Measurements from ENCODE around the gene SLC16A8.

DNA sequence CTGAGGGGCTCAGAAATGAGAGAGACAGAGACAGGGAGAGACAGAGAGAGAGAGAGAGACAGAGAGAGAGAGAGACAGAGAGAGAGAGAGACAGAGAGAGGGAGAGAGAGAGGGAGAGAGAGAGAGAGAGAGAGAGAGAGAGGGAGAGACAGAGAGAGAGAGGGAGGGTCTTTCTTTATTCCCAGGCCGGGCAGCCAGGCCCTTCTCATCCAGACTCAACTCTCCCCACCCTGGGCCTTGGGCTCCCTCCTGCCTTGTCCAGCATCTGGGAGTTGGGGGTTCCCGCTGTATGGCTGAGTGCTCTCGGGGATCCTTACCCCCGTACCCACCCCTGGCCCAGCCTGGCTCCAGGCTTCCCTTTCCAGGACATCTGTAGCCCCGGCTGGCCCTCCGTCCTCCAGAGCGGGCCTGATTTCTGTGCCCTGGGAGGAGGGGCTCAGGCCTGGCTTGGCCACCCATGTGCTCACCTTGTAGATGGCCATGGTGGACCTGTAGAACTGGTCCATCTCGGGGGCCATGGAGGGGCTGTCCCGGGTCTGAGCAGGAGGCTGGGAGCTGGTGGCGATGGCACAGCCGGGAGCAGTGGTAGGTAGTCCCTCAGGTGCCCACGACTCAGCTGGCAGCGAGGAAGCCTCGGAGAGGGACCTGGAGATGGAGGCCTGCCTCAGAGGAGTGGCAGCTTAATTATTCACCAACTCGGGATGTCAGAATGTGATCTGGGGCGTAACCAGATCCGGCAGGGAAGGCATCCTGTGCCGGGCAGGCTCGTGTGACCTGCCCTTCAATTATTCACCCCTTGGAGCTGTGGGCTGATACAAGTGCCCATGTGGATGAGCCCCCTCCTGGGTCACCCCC lies 26.3 kb upstream of the SLC16A8 start, which contains the start of gene BAIAP2L2:
- TF ChIP-seq POLR2AphosphoS5 (IDR thresholded peaks at IDR 0.05; ENCODE audit: low read depth): no peak
- TF ChIP-seq, protein P1, sequence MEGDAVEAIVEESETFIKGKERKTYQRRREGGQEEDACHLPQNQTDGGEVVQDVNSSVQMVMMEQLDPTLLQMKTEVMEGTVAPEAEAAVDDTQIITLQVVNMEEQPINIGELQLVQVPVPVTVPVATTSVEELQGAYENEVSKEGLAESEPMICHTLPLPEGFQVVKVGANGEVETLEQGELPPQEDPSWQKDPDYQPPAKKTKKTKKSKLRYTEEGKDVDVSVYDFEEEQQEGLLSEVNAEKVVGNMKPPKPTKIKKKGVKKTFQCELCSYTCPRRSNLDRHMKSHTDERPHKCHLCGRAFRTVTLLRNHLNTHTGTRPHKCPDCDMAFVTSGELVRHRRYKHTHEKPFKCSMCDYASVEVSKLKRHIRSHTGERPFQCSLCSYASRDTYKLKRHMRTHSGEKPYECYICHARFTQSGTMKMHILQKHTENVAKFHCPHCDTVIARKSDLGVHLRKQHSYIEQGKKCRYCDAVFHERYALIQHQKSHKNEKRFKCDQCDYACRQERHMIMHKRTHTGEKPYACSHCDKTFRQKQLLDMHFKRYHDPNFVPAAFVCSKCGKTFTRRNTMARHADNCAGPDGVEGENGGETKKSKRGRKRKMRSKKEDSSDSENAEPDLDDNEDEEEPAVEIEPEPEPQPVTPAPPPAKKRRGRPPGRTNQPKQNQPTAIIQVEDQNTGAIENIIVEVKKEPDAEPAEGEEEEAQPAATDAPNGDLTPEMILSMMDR (IDR thresholded peaks at IDR 0.05; ENCODE audit: insufficient read depth, low read length): no peak
- TF ChIP-seq, protein P2, sequence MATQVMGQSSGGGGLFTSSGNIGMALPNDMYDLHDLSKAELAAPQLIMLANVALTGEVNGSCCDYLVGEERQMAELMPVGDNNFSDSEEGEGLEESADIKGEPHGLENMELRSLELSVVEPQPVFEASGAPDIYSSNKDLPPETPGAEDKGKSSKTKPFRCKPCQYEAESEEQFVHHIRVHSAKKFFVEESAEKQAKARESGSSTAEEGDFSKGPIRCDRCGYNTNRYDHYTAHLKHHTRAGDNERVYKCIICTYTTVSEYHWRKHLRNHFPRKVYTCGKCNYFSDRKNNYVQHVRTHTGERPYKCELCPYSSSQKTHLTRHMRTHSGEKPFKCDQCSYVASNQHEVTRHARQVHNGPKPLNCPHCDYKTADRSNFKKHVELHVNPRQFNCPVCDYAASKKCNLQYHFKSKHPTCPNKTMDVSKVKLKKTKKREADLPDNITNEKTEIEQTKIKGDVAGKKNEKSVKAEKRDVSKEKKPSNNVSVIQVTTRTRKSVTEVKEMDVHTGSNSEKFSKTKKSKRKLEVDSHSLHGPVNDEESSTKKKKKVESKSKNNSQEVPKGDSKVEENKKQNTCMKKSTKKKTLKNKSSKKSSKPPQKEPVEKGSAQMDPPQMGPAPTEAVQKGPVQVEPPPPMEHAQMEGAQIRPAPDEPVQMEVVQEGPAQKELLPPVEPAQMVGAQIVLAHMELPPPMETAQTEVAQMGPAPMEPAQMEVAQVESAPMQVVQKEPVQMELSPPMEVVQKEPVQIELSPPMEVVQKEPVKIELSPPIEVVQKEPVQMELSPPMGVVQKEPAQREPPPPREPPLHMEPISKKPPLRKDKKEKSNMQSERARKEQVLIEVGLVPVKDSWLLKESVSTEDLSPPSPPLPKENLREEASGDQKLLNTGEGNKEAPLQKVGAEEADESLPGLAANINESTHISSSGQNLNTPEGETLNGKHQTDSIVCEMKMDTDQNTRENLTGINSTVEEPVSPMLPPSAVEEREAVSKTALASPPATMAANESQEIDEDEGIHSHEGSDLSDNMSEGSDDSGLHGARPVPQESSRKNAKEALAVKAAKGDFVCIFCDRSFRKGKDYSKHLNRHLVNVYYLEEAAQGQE (IDR thresholded peaks at IDR 0.05; ENCODE audit: insufficient replicate concordance, low read depth): no peak
- TF ChIP-seq SPI1 (IDR thresholded peaks at IDR 0.05; ENCODE audit: borderline replicate concordance, low read depth): no peak
